Measurements from ENCODE around the gene HDGFL3. TPM values are rescaled to one million over a fixed set of nuclear protein-coding genes. Genes with fewer than 3 reads are reported as not detected.

Gene HDGFL3
- total and polyA plus RNA-seq, 10 of the 15 experiments (the other 5 are each of a cell fraction or from before 2014, with no cell fraction given): 5.6 to 40.6 (median 15.8) TPM

DNA sequence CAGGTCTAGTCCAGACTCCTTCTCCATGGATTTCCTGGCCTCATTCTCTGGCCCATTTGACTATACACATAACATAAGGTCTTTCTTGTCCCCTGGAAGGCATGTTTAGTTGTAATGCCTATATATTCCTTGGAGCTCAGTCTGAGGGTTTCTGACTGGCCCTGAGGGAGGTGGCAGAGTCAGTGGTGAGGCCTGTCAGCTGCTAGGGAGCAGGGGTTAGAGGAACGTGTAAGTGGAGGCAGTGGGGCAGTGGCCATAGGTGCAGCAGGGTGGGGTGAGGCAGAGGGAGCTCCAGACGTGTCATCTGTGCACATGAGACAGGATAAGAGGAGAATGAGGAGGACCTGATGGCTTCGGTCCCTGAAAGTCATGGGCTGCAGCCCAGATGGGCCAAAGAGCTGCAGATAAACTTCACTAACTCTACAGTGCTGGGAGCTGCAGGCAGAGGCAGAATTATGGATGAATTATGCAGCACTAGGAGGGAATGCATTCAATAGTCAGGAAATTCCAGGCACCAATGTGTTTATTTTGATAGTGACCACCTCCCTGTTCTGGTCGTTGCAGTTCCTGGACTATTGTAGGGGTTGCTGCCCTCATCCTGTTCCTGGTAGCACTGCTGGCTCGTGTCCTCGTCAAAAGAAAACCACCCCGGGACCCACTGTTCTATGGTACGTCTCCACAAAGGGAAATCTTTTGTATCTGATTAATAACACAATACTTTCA, 95.2 kb downstream of the HDGFL3 start:
- ChIA-PET CTCF (no interaction called here), SMC1A (ENCODE audit: uncharacterized antibody, unreplicated experiment) (no interaction called here), RAD21 (ENCODE audit: unreplicated experiment) (no interaction called here), POLR2A (no interaction called here)
- Histone ChIP-seq H3K27me3 (replicated peaks in 1 of 2; ENCODE audit: control insufficient read depth in 2 of 2, insufficient read depth in 2 of 2, low read length in 1 of 2) (no peaks in the 10 kb centered on the region), H3K4me3 (no peak overlapping the region), H3K9me3 (replicated peaks; ENCODE audit: control insufficient read depth, insufficient read depth, low read length) (no peaks in the 10 kb centered on the region), H2AFZ (ENCODE audit: control insufficient read depth, low read depth, low read length) (no peak overlapping the region), H4K20me1 (ENCODE audit: control insufficient read depth, insufficient read depth) (no peaks in the 10 kb centered on the region), H3K27ac (ENCODE audit: control insufficient read depth, insufficient read depth) (no peak overlapping the region), H3K79me2 (ENCODE audit: control insufficient read depth, insufficient read depth, low read length) (no peaks in the 10 kb centered on the region; the same call in 1 of the 2 replicates), H3K4me1 (ENCODE audit: control insufficient read depth, insufficient read depth, low read length) (peaks cover 27% of the 10 kb centered on the region), H3K36me3 (ENCODE audit: control insufficient read depth in 2 of 2, insufficient read depth in 2 of 2, low read length in 1 of 2) (peaks cover 0 to 1% of the 10 kb centered on the region in 2 experiments; a peak in 2 of 4 replicates), H3K4me2 (ENCODE audit: control insufficient read depth, insufficient read depth) (no peak overlapping the region), H3K9ac (ENCODE audit: control insufficient read depth, insufficient read depth, low read length) (no peak overlapping the region)
- in situ Hi-C loops (cut with MboI) (loop anchor here (5.0 kb wide), 1 partner anchor 50 kb away; no protein-coding TSS in a partner anchor), intact Hi-C loops (cut with micrococcal nuclease; ENCODE audit: unreplicated experiment) (no loop called here)
- FAIRE-seq (no peak), DNase-seq (ENCODE audit: low read depth, low spot score) (no peak), ATAC-seq (no peak)
- WGBS (ENCODE audit: insufficient coverage, insufficient replicate concordance, low lambda C conversion rate, missing lambda C conversion rate): 59% methylated on average over 8 of the region's 8 CpGs
- BruUV-seq (replicated peaks): no TSS peak
- TF ChIP-seq SREBF2 (IDR thresholded peaks at IDR 0.05; ENCODE audit: low read length) (no peak), FOXM1 (IDR thresholded peaks at IDR 0.05; ENCODE audit: low read depth, low read length) (no peak), POLR2A (IDR thresholded peaks at IDR 0.05; ENCODE audit: low read depth, low read length) (no peak), DPF2 (IDR thresholded peaks at IDR 0.05) (no peak), NFXL1 (IDR thresholded peaks at IDR 0.05; ENCODE audit: borderline replicate concordance) (no peak), RFX5 (IDR thresholded peaks at IDR 0.05; ENCODE audit: low read depth, low read length) (no peak), LARP7 (IDR thresholded peaks at IDR 0.05) (no peak), NR2C1 (IDR thresholded peaks at IDR 0.05) (no peak)
- TF ChIP-seq, protein P1, sequence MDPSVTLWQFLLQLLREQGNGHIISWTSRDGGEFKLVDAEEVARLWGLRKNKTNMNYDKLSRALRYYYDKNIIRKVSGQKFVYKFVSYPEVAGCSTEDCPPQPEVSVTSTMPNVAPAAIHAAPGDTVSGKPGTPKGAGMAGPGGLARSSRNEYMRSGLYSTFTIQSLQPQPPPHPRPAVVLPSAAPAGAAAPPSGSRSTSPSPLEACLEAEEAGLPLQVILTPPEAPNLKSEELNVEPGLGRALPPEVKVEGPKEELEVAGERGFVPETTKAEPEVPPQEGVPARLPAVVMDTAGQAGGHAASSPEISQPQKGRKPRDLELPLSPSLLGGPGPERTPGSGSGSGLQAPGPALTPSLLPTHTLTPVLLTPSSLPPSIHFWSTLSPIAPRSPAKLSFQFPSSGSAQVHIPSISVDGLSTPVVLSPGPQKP (IDR thresholded peaks at IDR 0.05; ENCODE audit: low read depth, low read length): no peak
- TF ChIP-seq, protein P2, sequence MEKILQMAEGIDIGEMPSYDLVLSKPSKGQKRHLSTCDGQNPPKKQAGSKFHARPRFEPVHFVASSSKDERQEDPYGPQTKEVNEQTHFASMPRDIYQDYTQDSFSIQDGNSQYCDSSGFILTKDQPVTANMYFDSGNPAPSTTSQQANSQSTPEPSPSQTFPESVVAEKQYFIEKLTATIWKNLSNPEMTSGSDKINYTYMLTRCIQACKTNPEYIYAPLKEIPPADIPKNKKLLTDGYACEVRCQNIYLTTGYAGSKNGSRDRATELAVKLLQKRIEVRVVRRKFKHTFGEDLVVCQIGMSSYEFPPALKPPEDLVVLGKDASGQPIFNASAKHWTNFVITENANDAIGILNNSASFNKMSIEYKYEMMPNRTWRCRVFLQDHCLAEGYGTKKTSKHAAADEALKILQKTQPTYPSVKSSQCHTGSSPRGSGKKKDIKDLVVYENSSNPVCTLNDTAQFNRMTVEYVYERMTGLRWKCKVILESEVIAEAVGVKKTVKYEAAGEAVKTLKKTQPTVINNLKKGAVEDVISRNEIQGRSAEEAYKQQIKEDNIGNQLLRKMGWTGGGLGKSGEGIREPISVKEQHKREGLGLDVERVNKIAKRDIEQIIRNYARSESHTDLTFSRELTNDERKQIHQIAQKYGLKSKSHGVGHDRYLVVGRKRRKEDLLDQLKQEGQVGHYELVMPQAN (conservative IDR thresholded peaks at IDR 0.05): no peak
- TF ChIP-seq, protein P3, sequence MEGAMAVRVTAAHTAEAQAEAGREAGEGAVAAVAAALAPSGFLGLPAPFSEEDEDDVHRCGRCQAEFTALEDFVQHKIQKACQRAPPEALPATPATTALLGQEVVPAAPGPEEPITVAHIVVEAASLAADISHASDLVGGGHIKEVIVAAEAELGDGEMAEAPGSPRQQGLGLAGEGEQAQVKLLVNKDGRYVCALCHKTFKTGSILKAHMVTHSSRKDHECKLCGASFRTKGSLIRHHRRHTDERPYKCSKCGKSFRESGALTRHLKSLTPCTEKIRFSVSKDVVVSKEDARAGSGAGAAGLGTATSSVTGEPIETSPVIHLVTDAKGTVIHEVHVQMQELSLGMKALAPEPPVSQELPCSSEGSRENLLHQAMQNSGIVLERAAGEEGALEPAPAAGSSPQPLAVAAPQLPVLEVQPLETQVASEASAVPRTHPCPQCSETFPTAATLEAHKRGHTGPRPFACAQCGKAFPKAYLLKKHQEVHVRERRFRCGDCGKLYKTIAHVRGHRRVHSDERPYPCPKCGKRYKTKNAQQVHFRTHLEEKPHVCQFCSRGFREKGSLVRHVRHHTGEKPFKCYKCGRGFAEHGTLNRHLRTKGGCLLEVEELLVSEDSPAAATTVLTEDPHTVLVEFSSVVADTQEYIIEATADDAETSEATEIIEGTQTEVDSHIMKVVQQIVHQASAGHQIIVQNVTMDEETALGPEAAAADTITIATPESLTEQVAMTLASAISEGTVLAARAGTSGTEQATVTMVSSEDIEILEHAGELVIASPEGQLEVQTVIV (IDR thresholded peaks at IDR 0.05; ENCODE audit: borderline replicate concordance, partially characterized antibody): no peak
- TF ChIP-seq, protein P4, sequence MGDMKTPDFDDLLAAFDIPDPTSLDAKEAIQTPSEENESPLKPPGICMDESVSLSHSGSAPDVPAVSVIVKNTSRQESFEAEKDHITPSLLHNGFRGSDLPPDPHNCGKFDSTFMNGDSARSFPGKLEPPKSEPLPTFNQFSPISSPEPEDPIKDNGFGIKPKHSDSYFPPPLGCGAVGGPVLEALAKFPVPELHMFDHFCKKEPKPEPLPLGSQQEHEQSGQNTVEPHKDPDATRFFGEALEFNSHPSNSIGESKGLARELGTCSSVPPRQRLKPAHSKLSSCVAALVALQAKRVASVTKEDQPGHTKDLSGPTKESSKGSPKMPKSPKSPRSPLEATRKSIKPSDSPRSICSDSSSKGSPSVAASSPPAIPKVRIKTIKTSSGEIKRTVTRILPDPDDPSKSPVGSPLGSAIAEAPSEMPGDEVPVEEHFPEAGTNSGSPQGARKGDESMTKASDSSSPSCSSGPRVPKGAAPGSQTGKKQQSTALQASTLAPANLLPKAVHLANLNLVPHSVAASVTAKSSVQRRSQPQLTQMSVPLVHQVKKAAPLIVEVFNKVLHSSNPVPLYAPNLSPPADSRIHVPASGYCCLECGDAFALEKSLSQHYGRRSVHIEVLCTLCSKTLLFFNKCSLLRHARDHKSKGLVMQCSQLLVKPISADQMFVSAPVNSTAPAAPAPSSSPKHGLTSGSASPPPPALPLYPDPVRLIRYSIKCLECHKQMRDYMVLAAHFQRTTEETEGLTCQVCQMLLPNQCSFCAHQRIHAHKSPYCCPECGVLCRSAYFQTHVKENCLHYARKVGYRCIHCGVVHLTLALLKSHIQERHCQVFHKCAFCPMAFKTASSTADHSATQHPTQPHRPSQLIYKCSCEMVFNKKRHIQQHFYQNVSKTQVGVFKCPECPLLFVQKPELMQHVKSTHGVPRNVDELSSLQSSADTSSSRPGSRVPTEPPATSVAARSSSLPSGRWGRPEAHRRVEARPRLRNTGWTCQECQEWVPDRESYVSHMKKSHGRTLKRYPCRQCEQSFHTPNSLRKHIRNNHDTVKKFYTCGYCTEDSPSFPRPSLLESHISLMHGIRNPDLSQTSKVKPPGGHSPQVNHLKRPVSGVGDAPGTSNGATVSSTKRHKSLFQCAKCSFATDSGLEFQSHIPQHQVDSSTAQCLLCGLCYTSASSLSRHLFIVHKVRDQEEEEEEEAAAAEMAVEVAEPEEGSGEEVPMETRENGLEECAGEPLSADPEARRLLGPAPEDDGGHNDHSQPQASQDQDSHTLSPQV (IDR thresholded peaks at IDR 0.05): no peak
